Kidney (tissue), 14 donors: ENCODE results near the gene GPRC5B. TPM values are rescaled to one million over a fixed set of nuclear protein-coding genes. Genes with fewer than 3 reads are reported as not detected.

Experiments used
- DNase-seq, 5 donors: peaks; one replicate each; pipeline ENCODE4 v3.0.0-alpha.2; 2013 to 2020
- FAIRE-seq: peaks from 2 replicates; lab custom pipeline; 2012; peaks lifted over from hg19 to GRCh38; lab: Jason Lieb, UNC
- H3K27ac ChIP-seq, 2 donors: one replicate each; pipeline ENCODE4 v1.7.0; 2013; ENCODE audit warnings: low read depth in 2 of 2, low read length in 2 of 2, inconsistent platforms in 1 of 2
- H3K27me3 ChIP-seq: one replicate; pipeline ENCODE4 v1.7.1; 2013; ENCODE audit warnings: low read length, inconsistent platforms; ENCODE audit not compliant: control insufficient read depth, insufficient read depth
- H3K36me3 ChIP-seq, 3 donors: one replicate each; pipeline versions ENCODE4 v1.7.0 to v1.7.1; 2013; ENCODE audit warnings: low read length in 3 of 3, control low read depth in 1 of 3, inconsistent platforms in 1 of 3; ENCODE audit not compliant: insufficient read depth in 3 of 3, control insufficient read depth in 2 of 3
- H3K4me1 ChIP-seq, 3 donors: one replicate each; pipeline versions ENCODE4 v1.7.0 to v1.7.1; 2013; ENCODE audit warnings: low read length in 3 of 3, inconsistent platforms in 1 of 3, low read depth in 1 of 3; ENCODE audit not compliant: control insufficient read depth in 2 of 3, insufficient read depth in 2 of 3
- H3K4me3 ChIP-seq, 3 donors: one replicate each; pipeline versions ENCODE4 v1.7.0 to v1.8.1; 2013; ENCODE audit warnings: low read length in 3 of 3, control low read depth in 1 of 3, inconsistent platforms in 1 of 3
- H3K9ac ChIP-seq, 3 donors: one replicate each; pipeline versions ENCODE4 v1.7.0 to v1.7.1; 2013; ENCODE audit warnings: low read length in 3 of 3, control low read depth in 1 of 3, inconsistent platforms in 1 of 3
- H3K9me3 ChIP-seq, 3 donors: one replicate each; pipeline versions ENCODE4 v1.7.0 to v1.7.1; 2013; ENCODE audit warnings: low read length in 3 of 3, control low read depth in 1 of 3, inconsistent platforms in 1 of 3; ENCODE audit not compliant: control insufficient read depth in 2 of 3, insufficient read depth in 1 of 3
- intact Hi-C: fragments of 100-400 bp; cut with DNase I; formaldehyde crosslinking; loops from one replicate; pipeline ENCODE4 v1.11.1; 2022
- polyA plus RNA-seq: library from polyadenylated mRNA; stranded (reverse); fragments of 350-450 nt; fragmentation: Illumina TruSeq; extraction: RNeasy Lipid Tissue Mini Kit (QIAGEN cat#74804); gene quantifications from one replicate; pipeline ENCODE4 v1.2.3, GENCODE V29; 2014; ENCODE audit warnings: low read depth, low replicate concordance; ENCODE audit not compliant: insufficient read depth
- total RNA-seq: library from RNA; stranded (reverse); fragmentation: NEBNext Ultra II Directional; extraction: Animal tissue kit (Norgen Biotek cat#: 25700); gene quantifications from one replicate; pipeline ENCODE4 v1.2.1, GENCODE V29; 2021
- TF ChIP-seq, protein P1 (sequence below): IDR thresholded peaks from 3 replicates; pipeline ENCODE4 v1.5.1; 2012; ENCODE audit warnings: mild to moderate bottlenecking, moderate library complexity, borderline replicate concordance; ENCODE audit not compliant: insufficient read depth; ENCODE audit errors: extremely low read depth
- donor health status: control.
- donor health status: control.
- donor health status: control.
- donor health status: control.
- donor health status: control.
- donor health status: DM: yes; HTN: yes; CAD: no.
- donor health status: Normal renal cell carcinoma (clear cell type).

Gene GPRC5B
- total and polyA plus RNA-seq, 2 donors from 2014 or later: 53.1 to 66.3 TPM

DNA sequence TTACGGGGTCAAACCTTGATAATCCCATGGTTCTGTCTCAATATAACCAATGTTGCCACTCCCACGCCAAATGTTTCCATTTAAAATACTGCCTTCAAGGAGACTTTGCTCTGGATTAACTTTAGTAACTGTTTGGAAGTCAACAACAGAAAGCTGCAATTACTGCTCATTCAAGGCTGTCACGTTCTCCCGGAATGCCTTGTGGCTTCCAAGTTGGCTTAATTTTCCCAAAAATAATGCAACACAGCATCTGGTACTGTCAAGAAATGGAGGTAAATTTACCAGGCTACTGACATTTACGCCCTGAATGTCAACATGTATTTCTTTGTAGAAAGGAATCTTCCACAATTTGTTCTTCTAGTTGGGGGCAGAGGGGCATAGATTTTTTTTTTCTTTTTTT lies 38.2 kb downstream of the GPRC5B start:
- Histone ChIP-seq H3K9me3 (no peaks in the 10 kb centered on the region), H3K4me1 (peaks cover 0 to 6% (median 0%) of the 10 kb centered on the region in 3 donors), H3K27me3 (no peaks in the 10 kb centered on the region), H3K36me3 (peaks cover 0 to 2% (median 0%) of the 10 kb centered on the region in 3 donors), H3K27ac (peak overlapping the region in 1 of 2 donors; percentile 37), H3K4me3 (no peak overlapping the region), H3K9ac (no peak overlapping the region)
- intact Hi-C loops: no loop called here
- TF ChIP-seq, protein P1, sequence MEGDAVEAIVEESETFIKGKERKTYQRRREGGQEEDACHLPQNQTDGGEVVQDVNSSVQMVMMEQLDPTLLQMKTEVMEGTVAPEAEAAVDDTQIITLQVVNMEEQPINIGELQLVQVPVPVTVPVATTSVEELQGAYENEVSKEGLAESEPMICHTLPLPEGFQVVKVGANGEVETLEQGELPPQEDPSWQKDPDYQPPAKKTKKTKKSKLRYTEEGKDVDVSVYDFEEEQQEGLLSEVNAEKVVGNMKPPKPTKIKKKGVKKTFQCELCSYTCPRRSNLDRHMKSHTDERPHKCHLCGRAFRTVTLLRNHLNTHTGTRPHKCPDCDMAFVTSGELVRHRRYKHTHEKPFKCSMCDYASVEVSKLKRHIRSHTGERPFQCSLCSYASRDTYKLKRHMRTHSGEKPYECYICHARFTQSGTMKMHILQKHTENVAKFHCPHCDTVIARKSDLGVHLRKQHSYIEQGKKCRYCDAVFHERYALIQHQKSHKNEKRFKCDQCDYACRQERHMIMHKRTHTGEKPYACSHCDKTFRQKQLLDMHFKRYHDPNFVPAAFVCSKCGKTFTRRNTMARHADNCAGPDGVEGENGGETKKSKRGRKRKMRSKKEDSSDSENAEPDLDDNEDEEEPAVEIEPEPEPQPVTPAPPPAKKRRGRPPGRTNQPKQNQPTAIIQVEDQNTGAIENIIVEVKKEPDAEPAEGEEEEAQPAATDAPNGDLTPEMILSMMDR: no peak
- DNase-seq (no peak), FAIRE-seq (no peak)

DNA sequence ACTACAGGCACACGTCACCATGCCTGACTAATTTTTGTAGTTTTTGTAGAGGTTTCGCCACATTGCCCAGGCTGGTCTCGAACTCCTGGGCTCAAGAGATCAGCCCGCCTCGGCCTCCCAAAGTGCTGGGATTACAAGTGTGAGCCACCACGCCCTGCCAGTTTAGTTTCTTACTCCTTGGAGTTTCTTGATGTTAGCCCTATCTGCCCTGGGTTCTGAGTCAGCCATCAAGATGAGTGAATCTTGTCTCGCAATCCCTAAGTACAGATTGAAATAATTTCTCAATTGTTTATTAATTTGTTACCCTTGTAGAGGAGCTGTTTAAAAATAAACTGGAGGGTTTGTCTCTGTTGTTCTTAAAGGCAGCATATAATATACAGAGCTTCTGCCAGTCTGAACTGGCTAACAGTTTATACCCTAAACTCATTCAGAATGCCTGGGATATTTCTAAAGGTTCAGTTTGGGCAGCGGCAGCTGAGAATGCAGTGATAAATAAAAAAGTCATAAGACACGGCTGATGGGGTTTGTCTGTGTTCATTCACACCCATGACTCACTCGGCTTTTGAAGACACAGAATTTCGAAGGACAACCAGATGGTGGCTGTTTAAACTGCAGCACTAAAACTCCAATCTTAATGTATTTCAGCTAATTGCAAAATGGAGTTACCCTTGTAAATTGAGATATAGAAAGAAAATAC lies 39.6 kb downstream of the GPRC5B start:
- H3K27ac ChIP-seq: peak overlapping the region in 1 of 2 donors; percentile 28
- peak in 1 of 5 donors; percentile 76 for DNase-seq

DNA sequence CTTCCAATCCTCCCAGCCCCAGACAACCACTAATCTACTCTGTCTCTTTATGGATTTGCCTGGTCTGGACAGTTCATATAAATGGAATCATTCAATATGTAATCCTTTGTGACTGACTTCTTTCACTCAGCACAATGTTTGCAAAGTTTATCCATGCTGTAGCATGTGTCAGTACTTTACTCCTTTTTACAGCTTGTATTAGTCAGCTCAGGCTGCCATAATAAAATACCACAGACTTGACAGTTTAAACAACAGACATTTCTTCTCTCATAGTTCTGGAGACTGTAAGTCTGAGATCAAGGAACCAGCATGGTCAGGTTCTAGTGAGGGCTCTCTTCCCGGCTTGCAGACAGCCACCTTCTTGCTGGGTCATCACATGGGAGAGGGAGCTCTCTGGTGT lies 41.3 kb downstream of the GPRC5B start:
- intact Hi-C loops: no loop called here

More for the DNA sequence above, 39.6 kb downstream of the GPRC5B start:
- Histone ChIP-seq H3K4me1 (peaks cover 0 to 3% (median 0%) of the 10 kb centered on the region in 3 donors), H3K9ac (no peak overlapping the region), H3K4me3 (no peak overlapping the region), H3K36me3 (peaks cover 0 to 2% (median 0%) of the 10 kb centered on the region in 3 donors), H3K27me3 (no peaks in the 10 kb centered on the region), H3K9me3 (no peaks in the 10 kb centered on the region)
- FAIRE-seq: no peak
- intact Hi-C loops: no loop called here
- TF ChIP-seq, protein P1: no peak

More for the DNA sequence above, 41.3 kb downstream of the GPRC5B start:
- no peak overlapping the region for H3K9ac ChIP-seq
- H3K27me3 ChIP-seq: no peaks in the 10 kb centered on the region
- no peaks in the 10 kb centered on the region for H3K9me3 ChIP-seq
- FAIRE-seq (no peak), DNase-seq (no peak)
- peaks cover 0 to 2% (median 0%) of the 10 kb centered on the region in 3 donors for H3K4me1 ChIP-seq
- no peak overlapping the region for H3K27ac ChIP-seq
- TF ChIP-seq, protein P1: no peak
- H3K4me3 ChIP-seq: no peak overlapping the region
- H3K36me3 ChIP-seq: no peaks in the 10 kb centered on the region
